Gastroesophageal sphincter (tissue), 3 donors: ENCODE measurements around the gene NFYB.

Source experiments
- CTCF ChIP-seq, 4 experiments: fragments of 200-600 bp in 2 of 4; fragments of 450-650 bp in 2 of 4; sonication (generic) in 1 of 4; IDR thresholded peaks; one replicate each; pipeline ENCODE4 v1.5.1; 2017 to 2019; ENCODE audit warnings: antibody characterized with exemption in 4 of 4, mild to moderate bottlenecking in 2 of 4, moderate library complexity in 2 of 4
- EP300 ChIP-seq: sonication (generic); formaldehyde crosslinking; IDR thresholded peaks from one replicate; pipeline ENCODE4 v1.6.1; 2017; ENCODE audit warnings: antibody characterized with exemption, mild to moderate bottlenecking
- POLR2A ChIP-seq, 2 donors: fragments of 450-650 bp; IDR thresholded peaks; one replicate each; pipeline ENCODE4 v1.6.1; 2017; ENCODE audit warnings: antibody characterized with exemption in 2 of 2, mild to moderate bottlenecking in 2 of 2, moderate library complexity in 1 of 2
- POLR2AphosphoS5 ChIP-seq: sonication (generic); formaldehyde crosslinking; IDR thresholded peaks from one replicate; pipeline ENCODE4 v1.6.1; 2017; ENCODE audit warnings: antibody characterized with exemption

DNA sequence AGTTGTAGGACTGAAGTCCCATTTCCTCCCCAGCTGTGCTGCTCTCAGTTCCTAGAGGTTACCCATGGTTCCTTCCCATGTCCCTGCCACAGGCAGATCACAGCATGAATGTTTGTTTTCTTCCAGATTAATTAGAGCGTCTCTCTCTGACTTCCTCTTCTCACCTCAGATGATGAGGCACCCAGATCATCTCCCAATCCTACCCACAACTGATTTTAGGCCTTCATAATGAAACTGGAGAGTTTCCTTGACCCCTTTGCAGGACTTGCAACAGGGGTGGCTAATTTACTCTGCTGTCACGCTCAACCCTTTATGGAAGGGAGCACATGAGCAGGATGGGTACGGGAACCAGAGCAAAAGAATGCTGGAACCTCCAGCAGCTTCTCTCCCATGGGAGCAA, 45.4 kb upstream of the NFYB start:
- TF ChIP-seq CTCF (IDR thresholded peaks at IDR 0.05) (no peak), POLR2A (IDR thresholded peaks at IDR 0.05) (no peak), POLR2AphosphoS5 (no peak), EP300 (no peak)
